Fibroblast of pulmonary artery (primary cell): ENCODE results near the gene ZNF865.

Experiments
- DNase-seq: peaks from one replicate; pipeline ENCODE4 v3.0.0-alpha.2; 2010; ENCODE audit warnings: low read depth
- H3K4me3 ChIP-seq: replicated peaks from 2 replicates; pipeline ENCODE4 v1.5.1; 2011; ENCODE audit warnings: low read depth, mild to moderate bottlenecking, control low read depth, low read length, moderate library complexity
- CTCF ChIP-seq: IDR thresholded peaks from 2 replicates; pipeline ENCODE4 v1.5.1; 2011; ENCODE audit warnings: mild to moderate bottlenecking, control low read depth, low read length, inconsistent platforms; ENCODE audit errors: missing control alignments

Gene ZNF865

GRCh38 chr19:55660991-55661390, 55.5 kb downstream of the ZNF865 start:
- DNase-seq = no peak
- no peak for TF ChIP-seq CTCF
- no peak overlapping the region for H3K4me3 ChIP-seq

GRCh38 chr19:55661826-55662225, 56.4 kb downstream of the ZNF865 start:
- H3K4me3 ChIP-seq = no peak overlapping the region
- TF ChIP-seq CTCF = no peak

GRCh38 chr19:55663846-55664536, 58.5 kb downstream of the ZNF865 start:
- no peak for DNase-seq
- no peak for TF ChIP-seq CTCF
- no peak overlapping the region for H3K4me3 ChIP-seq

More at GRCh38 chr19:55661826-55662225, 56.4 kb downstream of the ZNF865 start:
- no peak for DNase-seq

- H3K4me3 ChIP-seq = no peak overlapping the region
- DNase-seq = no peak
- no peak for TF ChIP-seq CTCF
Measured at GRCh38 chr19:55666343-55667005, 61.0 kb downstream of the ZNF865 start.
